ENCODE data around the gene GADL1.

Gene GADL1

GRCh38 chr3:30941342-30941741 lies 46.9 kb upstream of the GADL1 start:
- Histone ChIP-seq H3K4me1 (ENCODE audit: control insufficient read depth, low read length) (no peaks in the 10 kb centered on the region), H4K20me1 (ENCODE audit: control insufficient read depth, insufficient read depth, low read depth, low read length) (no peaks in the 10 kb centered on the region), H3K4me3 (ENCODE audit: low read length) (no peak overlapping the region), H3F3A (ENCODE audit: control insufficient read depth, insufficient read depth) (no peaks in the 10 kb centered on the region), H3K79me2 (ENCODE audit: control insufficient read depth, low read length) (no peaks in the 10 kb centered on the region), H3K9me2 (replicated peaks; ENCODE audit: control insufficient read depth, low read length) (no peaks in the 10 kb centered on the region), H3K36me3 (ENCODE audit: control insufficient read depth, low read length) (no peaks in the 10 kb centered on the region), H3K27me3 (ENCODE audit: control insufficient read depth, low read length) (no peaks in the 10 kb centered on the region), H3K27ac (ENCODE audit: low read depth, low read length) (no peak overlapping the region), H3K9me3 (ENCODE audit: control insufficient read depth, insufficient read depth, low read length) (no peaks in the 10 kb centered on the region), H3K4me2 (ENCODE audit: low read length) (no peak overlapping the region)
- TF ChIP-seq CTCF (IDR thresholded peaks at IDR 0.05; ENCODE audit: low read depth, low read length, poor library complexity, severe bottlenecking) (no peak), EZH2phosphoT487 (IDR thresholded peaks at IDR 0.05; ENCODE audit: borderline replicate concordance, low read length) (no peak)

GRCh38 chr3:30940740-30941139 lies 46.3 kb upstream of the GADL1 start:
- Histone ChIP-seq H3K4me1 (ENCODE audit: control insufficient read depth, low read length) (no peaks in the 10 kb centered on the region), H3K27me3 (ENCODE audit: control insufficient read depth, low read length) (no peaks in the 10 kb centered on the region), H3K36me3 (ENCODE audit: control insufficient read depth, low read length) (no peaks in the 10 kb centered on the region), H3K4me2 (ENCODE audit: low read length) (no peak overlapping the region), H4K20me1 (ENCODE audit: control insufficient read depth, insufficient read depth, low read depth, low read length) (no peaks in the 10 kb centered on the region), H3K27ac (ENCODE audit: low read depth, low read length) (no peak overlapping the region), H3K4me3 (ENCODE audit: low read length) (no peak overlapping the region), H3K9me3 (ENCODE audit: control insufficient read depth, insufficient read depth, low read length) (no peaks in the 10 kb centered on the region), H3F3A (ENCODE audit: control insufficient read depth, insufficient read depth) (no peaks in the 10 kb centered on the region), H3K79me2 (ENCODE audit: control insufficient read depth, low read length) (no peaks in the 10 kb centered on the region), H3K9me2 (replicated peaks; ENCODE audit: control insufficient read depth, low read length) (no peaks in the 10 kb centered on the region)
- TF ChIP-seq EZH2phosphoT487 (IDR thresholded peaks at IDR 0.05; ENCODE audit: borderline replicate concordance, low read length): no peak

GRCh38 chr3:30934208-30934550 lies 39.7 kb upstream of the GADL1 start:
- no peak overlapping the region for H3K27ac ChIP-seq (ENCODE audit: low read depth, low read length)
- H4K20me1 ChIP-seq (ENCODE audit: control insufficient read depth, insufficient read depth, low read depth, low read length): no peaks in the 10 kb centered on the region
- peaks cover 5% of the 10 kb centered on the region for H3K27me3 ChIP-seq (ENCODE audit: control insufficient read depth, low read length)
- no peaks in the 10 kb centered on the region for H3K36me3 ChIP-seq (ENCODE audit: control insufficient read depth, low read length)
- no peak overlapping the region for H3K4me3 ChIP-seq (ENCODE audit: low read length)
- H3F3A ChIP-seq (ENCODE audit: control insufficient read depth, insufficient read depth): no peaks in the 10 kb centered on the region
- TF ChIP-seq CTCF (IDR thresholded peaks at IDR 0.05; ENCODE audit: low read depth, low read length, poor library complexity, severe bottlenecking) (peak; percentile 55), EZH2phosphoT487 (IDR thresholded peaks at IDR 0.05; ENCODE audit: borderline replicate concordance, low read length) (no peak)
- no peaks in the 10 kb centered on the region for H3K9me3 ChIP-seq (ENCODE audit: control insufficient read depth, insufficient read depth, low read length)
- no peaks in the 10 kb centered on the region for H3K9me2 ChIP-seq (replicated peaks; ENCODE audit: control insufficient read depth, low read length)
- no peaks in the 10 kb centered on the region for H3K79me2 ChIP-seq (ENCODE audit: control insufficient read depth, low read length)
- H3K4me1 ChIP-seq (ENCODE audit: control insufficient read depth, low read length): no peaks in the 10 kb centered on the region
- H3K4me2 ChIP-seq (ENCODE audit: low read length): peak overlapping the region; percentile 25

- no peaks in the 10 kb centered on the region for H3K79me2 ChIP-seq (ENCODE audit: control insufficient read depth, low read length)
- no peaks in the 10 kb centered on the region for H3K36me3 ChIP-seq (ENCODE audit: control insufficient read depth, low read length)
- H3K9me3 ChIP-seq (ENCODE audit: control insufficient read depth, insufficient read depth, low read length): no peaks in the 10 kb centered on the region
- TF ChIP-seq CTCF (IDR thresholded peaks at IDR 0.05; ENCODE audit: low read depth, low read length, poor library complexity, severe bottlenecking) (no peak), EZH2phosphoT487 (IDR thresholded peaks at IDR 0.05; ENCODE audit: borderline replicate concordance, low read length) (no peak)
- H3K27me3 ChIP-seq (ENCODE audit: control insufficient read depth, low read length): peaks cover 5% of the 10 kb centered on the region
- H3K4me1 ChIP-seq (ENCODE audit: control insufficient read depth, low read length): no peaks in the 10 kb centered on the region
- H3K9me2 ChIP-seq (replicated peaks; ENCODE audit: control insufficient read depth, low read length): no peaks in the 10 kb centered on the region
- H3F3A ChIP-seq (ENCODE audit: control insufficient read depth, insufficient read depth): no peaks in the 10 kb centered on the region
- no peak overlapping the region for H3K4me2 ChIP-seq (ENCODE audit: low read length)
- H4K20me1 ChIP-seq (ENCODE audit: control insufficient read depth, insufficient read depth, low read depth, low read length): no peaks in the 10 kb centered on the region
- no peak overlapping the region for H3K4me3 ChIP-seq (ENCODE audit: low read length)
- no peak overlapping the region for H3K27ac ChIP-seq (ENCODE audit: low read depth, low read length)
Observed at GRCh38 chr3:30933478-30934207, 39.2 kb upstream of the GADL1 start.

Data from DOHH2 (cell line).